Skeletal muscle tissue (tissue), 4 donors: ENCODE results near the gene HLA-DMB. TPM values are rescaled to one million over a fixed set of nuclear protein-coding genes. Genes with fewer than 3 reads are reported as not detected.

Experiments used
- H3K27ac ChIP-seq: one replicate; pipeline ENCODE4 v1.7.0; 2013; ENCODE audit warnings: mild to moderate bottlenecking, low read depth, low read length, inconsistent platforms
- H3K27me3 ChIP-seq, 3 donors: one replicate each; pipeline ENCODE4 v1.7.0; 2013; ENCODE audit warnings: low read length in 3 of 3; ENCODE audit not compliant: control insufficient read depth in 3 of 3, insufficient read depth in 3 of 3
- H3K36me3 ChIP-seq, 3 donors: one replicate each; pipeline ENCODE4 v1.7.0; 2013; ENCODE audit warnings: low read length in 3 of 3; ENCODE audit not compliant: control insufficient read depth in 3 of 3, insufficient read depth in 3 of 3
- H3K4me1 ChIP-seq, 3 donors: one replicate each; pipeline ENCODE4 v1.7.0; 2013; ENCODE audit warnings: low read length in 3 of 3, mild to moderate bottlenecking in 3 of 3; ENCODE audit not compliant: control insufficient read depth in 3 of 3, insufficient read depth in 3 of 3
- H3K4me3 ChIP-seq, 3 donors: one replicate each; pipeline ENCODE4 v1.7.0; 2013; ENCODE audit warnings: low read length in 3 of 3
- H3K9ac ChIP-seq, 3 donors: one replicate each; pipeline ENCODE4 v1.7.0; 2013; ENCODE audit warnings: low read length in 3 of 3, mild to moderate bottlenecking in 3 of 3, moderate library complexity in 2 of 3, low read depth in 1 of 3
- H3K9me3 ChIP-seq, 3 donors: one replicate each; pipeline ENCODE4 v1.7.0; 2013; ENCODE audit warnings: low read length in 3 of 3; ENCODE audit not compliant: control insufficient read depth in 3 of 3
- total RNA-seq: library from RNA; depleted of rRNA; stranded (reverse); fragments of >200 nt; gene quantifications from one replicate; pipeline ENCODE4 v1.2.3, GENCODE V29; 2014
- donor health status: Osteomylitis.

Gene HLA-DMB
- total RNA-seq: 6.3 TPM

DNA sequence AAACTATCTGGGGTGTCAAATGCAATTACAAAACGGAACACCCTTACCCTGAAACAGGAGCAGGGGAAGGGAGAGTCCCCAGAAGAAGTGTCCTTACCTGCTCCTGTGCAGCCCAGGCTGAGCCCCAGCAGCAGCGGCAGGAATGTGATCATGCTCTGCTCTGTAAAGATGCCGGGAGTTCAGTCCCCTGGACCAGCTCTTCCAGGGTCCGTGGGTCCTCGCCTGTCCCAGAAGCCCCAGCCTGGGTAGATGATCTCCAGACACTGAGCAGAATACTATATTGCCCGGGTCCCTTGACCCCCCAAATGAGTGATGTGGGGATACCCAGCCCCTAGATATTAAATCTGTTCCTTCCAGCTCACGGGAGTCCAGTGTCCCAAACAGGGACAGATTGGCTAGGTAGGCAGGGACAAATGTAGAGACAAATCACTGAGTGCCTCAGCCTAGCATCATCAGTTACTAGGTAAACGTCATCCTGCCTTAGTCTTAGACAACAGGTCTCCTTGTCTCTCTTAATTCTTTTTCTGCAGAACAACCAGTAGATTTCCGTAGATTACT, at the start of gene HLA-DMB:
Gene HLA-DMB, minus strand, starts transcription at position 373 of the 558 bp plus-strand sequence. Its CDS starts 221 bp downstream, at position 152.
- H3K9ac ChIP-seq: peak within 1 kb of the TSS; percentile 50 to 78 (median 74)
- peak within 1 kb of the TSS; percentile 73 for H3K27ac ChIP-seq
- peaks cover 0 to 11% (median 8%) of the 10 kb centered on the region in 3 donors for H3K4me1 ChIP-seq
- no peaks in the 10 kb centered on the region for H3K36me3 ChIP-seq
- peak within 1 kb of the TSS; percentile 47 to 79 (median 73) for H3K4me3 ChIP-seq
- H3K9me3 ChIP-seq: no peaks in the 10 kb centered on the region
- H3K27me3 ChIP-seq: peaks cover 0 to 3% (median 0%) of the 10 kb centered on the region in 3 donors

GRCh38 chr6:32989368-32989767, 48.5 kb upstream of the HLA-DMB start:
- Histone ChIP-seq H3K27me3 (peaks cover 0 to 3% (median 0%) of the 10 kb centered on the region in 3 donors), H3K9ac (no peak overlapping the region), H3K9me3 (no peaks in the 10 kb centered on the region), H3K27ac (no peak overlapping the region), H3K4me1 (peaks cover 0 to 4% (median 3%) of the 10 kb centered on the region in 3 donors), H3K4me3 (no peak overlapping the region), H3K36me3 (no peaks in the 10 kb centered on the region)

- Histone ChIP-seq H3K27me3 (no peaks in the 10 kb centered on the region), H3K4me3 (no peak overlapping the region), H3K36me3 (peaks cover 13 to 19% (median 17%) of the 10 kb centered on the region in 3 donors), H3K9ac (peak overlapping the region in 1 of 3 donors; percentile 13), H3K9me3 (no peaks in the 10 kb centered on the region), H3K4me1 (peaks cover 4 to 18% (median 7%) of the 10 kb centered on the region in 3 donors), H3K27ac (no peak overlapping the region)
Observed at GRCh38 chr6:32984622-32985389, 44.0 kb upstream of the HLA-DMB start.

- Histone ChIP-seq H3K36me3 (peaks cover 20 to 26% (median 24%) of the 10 kb centered on the region in 3 donors), H3K4me1 (peaks cover 4 to 21% (median 7%) of the 10 kb centered on the region in 3 donors), H3K9me3 (no peaks in the 10 kb centered on the region), H3K9ac (peak overlapping the region in 1 of 3 donors; percentile 13), H3K27ac (no peak overlapping the region), H3K27me3 (no peaks in the 10 kb centered on the region), H3K4me3 (no peak overlapping the region)
Observed at GRCh38 chr6:32983964-32984621, 43.3 kb upstream of the HLA-DMB start.

- H3K27ac ChIP-seq: no peak overlapping the region
- H3K9me3 ChIP-seq: no peaks in the 10 kb centered on the region
- H3K27me3 ChIP-seq: no peaks in the 10 kb centered on the region
- no peak overlapping the region for H3K4me3 ChIP-seq
- H3K36me3 ChIP-seq: peaks cover 27 to 30% (median 29%) of the 10 kb centered on the region in 3 donors
- no peak overlapping the region for H3K9ac ChIP-seq
- peaks cover 6 to 23% (median 7%) of the 10 kb centered on the region in 3 donors for H3K4me1 ChIP-seq
Observed at GRCh38 chr6:32983493-32983848, 42.6 kb upstream of the HLA-DMB start.

DNA sequence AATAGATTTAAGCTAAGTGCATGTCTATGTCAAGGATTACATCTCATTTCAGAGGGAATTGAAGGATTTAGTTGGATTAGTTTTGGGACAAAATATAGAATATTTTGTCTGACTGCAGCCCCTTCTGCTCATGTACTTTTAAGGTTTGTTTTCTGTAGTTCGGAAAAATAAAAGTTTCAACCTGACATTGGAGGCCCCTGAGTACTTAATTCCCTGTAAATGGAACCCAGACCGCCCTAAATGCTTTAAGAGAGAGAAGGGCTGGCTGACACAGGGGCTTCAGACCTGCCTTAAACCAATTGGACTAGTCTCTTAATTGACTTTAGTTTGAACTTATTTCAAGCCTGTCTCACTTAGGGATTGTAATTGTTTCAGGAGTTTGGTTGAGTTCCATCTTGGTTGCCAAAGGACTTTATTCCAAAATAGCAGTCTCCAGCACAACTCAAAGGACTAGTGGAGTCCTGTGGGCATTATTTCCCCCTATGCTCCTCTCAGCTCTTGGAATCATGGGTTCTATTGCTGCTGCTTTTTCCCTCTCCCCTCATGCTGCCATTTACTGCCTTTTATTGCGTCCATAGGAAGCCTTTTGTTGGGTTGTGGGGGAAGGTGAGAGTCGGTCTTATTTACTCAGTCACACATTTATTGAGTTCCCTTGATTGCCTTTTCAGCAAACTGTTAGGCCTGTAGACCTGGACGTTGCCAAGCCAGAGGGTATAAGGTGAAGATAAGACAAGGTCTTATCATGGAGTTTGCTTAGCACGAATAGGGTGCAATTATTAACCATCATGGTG, 42.1 kb upstream of the HLA-DMB start:
- no peaks in the 10 kb centered on the region for H3K9me3 ChIP-seq
- H3K4me1 ChIP-seq: peaks cover 7 to 27% (median 7%) of the 10 kb centered on the region in 3 donors
- peaks cover 32 to 36% (median 35%) of the 10 kb centered on the region in 3 donors for H3K36me3 ChIP-seq
- H3K9ac ChIP-seq: no peak overlapping the region
- H3K27me3 ChIP-seq: no peaks in the 10 kb centered on the region
- H3K27ac ChIP-seq: peak overlapping the region; percentile 21
- no peak overlapping the region for H3K4me3 ChIP-seq

DNA sequence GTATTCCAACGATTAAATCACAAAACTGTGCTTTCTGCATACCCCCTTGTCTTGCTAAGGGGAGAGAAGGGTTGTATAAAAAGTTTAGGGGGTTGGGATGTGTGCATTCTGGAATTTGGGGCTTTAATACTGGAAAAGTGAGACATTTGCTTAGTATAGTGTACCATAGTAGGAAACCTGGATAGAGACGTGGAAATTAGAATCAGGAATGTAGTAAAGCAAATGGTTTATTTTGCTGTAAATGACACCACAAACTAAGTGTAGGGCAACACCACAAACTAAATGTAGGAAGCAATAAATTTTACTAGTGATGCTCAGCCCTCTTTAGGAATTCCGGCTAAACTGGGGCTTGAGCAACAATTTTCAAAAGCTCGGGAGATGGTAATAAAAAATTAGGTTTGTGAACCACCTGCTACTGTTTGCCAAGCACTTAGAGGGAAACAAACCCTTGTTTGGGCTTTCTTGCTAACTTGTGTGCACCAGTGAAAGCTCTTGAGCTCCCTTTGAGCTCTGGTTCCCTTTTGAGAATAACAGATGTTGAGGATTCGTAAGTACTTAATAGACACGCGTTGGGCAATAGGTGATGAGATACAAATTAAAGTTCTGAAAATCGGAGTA, 41.4 kb upstream of the HLA-DMB start:
- Histone ChIP-seq H3K36me3 (peaks cover 39 to 43% (median 42%) of the 10 kb centered on the region in 3 donors), H3K4me3 (no peak overlapping the region), H3K27ac (peak overlapping the region; percentile 21), H3K9ac (no peak overlapping the region), H3K9me3 (no peaks in the 10 kb centered on the region), H3K4me1 (peaks cover 7 to 33% (median 10%) of the 10 kb centered on the region in 3 donors), H3K27me3 (no peaks in the 10 kb centered on the region)

DNA sequence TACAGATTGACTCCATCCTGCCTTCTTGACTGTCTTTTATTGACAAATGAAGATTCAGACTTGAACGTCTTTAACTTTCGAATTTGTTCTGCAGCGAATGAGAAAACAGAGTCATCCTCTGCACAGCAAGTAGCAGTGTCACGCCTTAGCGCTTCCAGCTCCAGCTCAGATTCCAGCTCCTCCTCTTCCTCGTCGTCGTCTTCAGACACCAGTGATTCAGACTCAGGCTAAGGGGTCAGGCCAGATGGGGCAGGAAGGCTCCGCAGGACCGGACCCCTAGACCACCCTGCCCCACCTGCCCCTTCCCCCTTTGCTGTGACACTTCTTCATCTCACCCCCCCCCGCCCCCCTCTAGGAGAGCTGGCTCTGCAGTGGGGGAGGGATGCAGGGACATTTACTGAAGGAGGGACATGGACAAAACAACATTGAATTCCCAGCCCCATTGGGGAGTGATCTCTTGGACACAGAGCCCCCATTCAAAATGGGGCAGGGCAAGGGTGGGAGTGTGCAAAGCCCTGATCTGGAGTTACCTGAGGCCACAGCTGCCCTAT, 39.7 kb upstream of the HLA-DMB start:
- H3K36me3 ChIP-seq: peaks cover 54 to 59% (median 58%) of the 10 kb centered on the region in 3 donors
- no peak overlapping the region for H3K27ac ChIP-seq
- H3K27me3 ChIP-seq: no peaks in the 10 kb centered on the region
- H3K4me3 ChIP-seq: no peak overlapping the region
- no peaks in the 10 kb centered on the region for H3K9me3 ChIP-seq
- H3K9ac ChIP-seq: no peak overlapping the region
- H3K4me1 ChIP-seq: peaks cover 13 to 48% (median 26%) of the 10 kb centered on the region in 3 donors
